ENCODE data around the gene NPPB.
A peak's percentile ranks its signal among the peaks of the same experiment; 100 is the strongest.
"Not testable (repeated sequence)": the region's sequence is repeated elsewhere in the genome, so short reads cannot be mapped to it uniquely, and the experiment has no call there.

NPPB gene

DNA sequence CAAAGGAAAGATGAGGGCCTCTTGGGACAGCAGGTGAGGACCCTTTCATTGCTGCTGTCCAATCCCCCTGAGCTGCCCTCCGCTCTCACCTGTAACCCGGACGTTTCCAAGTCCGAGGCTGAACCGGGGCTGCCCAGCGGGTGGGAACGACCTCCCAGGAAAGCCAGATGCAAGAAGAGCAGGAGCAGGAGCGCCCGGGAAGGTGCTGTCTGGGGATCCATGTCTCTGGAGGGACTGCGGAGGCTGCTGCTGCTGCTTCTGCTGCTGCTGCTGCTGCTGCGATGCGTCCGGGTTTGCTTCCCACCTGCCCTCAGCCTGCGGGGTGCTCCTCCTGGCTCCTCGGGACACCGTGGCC is at the start of gene NPPB:
NPPB (minus strand) TSS at position 333 of the 355 bp plus-strand sequence; CDS start at position 221, 112 bp downstream.
- no peak for DNase-seq (ENCODE audit: low spot score)

DNA sequence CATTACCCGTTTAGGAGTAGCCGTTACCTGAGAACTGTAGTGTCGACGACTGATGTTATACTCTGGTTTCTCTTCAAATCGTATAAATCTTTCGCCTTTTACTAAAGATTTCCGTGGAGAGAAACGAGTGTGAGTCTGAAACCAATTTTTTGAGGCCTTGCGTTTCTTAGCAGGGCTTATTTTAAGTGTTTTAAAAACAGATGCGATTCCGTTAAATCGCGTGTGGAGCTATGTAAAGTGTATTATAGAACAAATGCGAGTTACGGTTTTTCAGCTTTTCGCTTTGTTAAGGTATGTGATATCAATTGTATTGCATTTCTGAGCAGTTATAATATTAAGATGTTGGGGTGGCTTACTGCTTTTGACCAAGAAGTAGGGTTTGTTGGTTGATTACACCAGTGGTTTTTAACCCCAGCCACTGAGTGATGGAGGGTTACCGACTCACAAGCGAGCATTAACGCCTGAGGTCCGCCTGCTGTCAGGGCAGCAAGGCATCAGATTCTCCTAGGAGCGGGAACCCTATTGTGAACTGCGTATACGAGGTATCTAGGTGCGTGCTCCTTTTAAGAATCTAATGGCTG is 49.4 kb upstream of the NPPB start:
- peak; percentile 84 for DNase-seq (ENCODE audit: low spot score)

DNA sequence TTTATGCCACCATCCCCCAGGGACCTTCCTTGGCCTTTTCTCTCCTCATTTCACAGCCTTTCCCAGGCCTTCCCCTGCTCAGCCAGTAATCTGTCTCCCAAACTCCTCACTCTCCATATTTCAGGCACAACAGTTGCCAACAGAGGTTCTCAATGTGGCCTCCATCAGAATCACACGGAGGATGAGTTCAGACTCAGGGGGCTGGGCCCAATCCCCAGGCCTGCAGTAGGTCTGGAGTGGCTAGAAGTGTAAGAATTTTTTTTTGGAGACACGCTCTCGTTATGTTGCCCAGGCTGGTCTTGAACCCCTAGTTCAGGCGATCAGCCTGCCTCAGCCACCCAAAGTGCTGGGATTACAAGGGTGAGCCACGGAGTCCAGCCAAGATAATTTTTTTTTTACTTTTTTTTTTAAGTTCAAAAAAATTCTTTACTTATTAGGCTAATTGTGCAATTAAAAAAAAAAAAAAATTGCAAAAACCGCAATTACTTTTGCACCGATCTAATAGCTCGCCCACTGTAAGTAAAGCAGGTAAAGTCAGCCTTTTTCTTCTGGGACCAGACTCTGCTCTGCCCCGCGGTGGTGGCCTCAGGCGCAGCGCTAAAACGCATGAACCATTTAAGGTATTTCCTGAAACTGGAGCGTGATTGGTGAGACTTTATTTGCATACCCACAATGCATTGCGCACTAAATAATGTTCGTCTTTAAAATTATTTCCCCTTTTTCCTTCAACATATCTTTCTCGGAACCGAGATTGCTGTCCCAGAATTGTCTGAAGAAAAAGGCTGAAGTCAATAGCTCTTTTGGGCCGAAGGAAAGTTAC is 48.7 kb upstream of the NPPB start:
- peak; percentile 97 for DNase-seq (ENCODE audit: low spot score)

DNA sequence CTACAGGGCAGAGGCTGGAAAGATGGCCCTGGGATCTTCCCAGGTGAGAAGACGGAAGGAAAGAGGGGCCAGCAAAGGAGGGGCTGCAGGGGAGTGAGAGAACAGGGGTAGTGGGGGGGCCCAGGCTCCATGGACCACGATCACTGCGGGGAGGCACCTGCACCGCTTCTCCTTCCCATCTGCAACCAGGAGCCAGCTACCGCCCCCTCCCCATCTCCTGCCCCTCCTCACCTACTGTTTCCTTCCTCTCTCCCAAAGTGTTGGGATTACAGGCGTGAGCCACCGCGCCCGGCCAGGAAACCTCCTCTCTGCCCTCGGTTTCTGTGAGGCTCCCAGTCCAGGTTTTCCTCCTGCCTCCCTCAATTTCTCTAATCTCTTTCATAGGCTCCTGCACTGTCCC is 48.1 kb upstream of the NPPB start:
- no peak for DNase-seq (ENCODE audit: low spot score)

DNA sequence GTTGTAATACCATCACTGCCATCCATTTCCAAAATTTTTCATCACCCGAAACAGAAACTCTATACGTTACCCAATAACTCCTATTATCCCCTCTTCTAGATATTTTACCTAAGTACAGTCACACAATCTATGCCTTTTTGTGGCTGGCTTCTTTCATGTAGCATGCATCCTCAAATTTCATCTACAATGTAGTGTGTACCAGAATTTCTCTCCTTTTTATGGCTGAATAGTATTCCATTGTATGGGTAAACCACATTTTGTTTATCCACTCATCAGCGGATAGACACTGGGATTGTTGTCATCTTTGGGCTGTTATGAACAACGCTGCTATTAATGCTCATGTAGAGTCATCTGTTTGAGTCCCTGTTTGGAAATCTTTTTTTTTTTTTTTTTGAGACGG is 46.2 kb upstream of the NPPB start:
- DNase-seq (ENCODE audit: low spot score), result no peak

DNA sequence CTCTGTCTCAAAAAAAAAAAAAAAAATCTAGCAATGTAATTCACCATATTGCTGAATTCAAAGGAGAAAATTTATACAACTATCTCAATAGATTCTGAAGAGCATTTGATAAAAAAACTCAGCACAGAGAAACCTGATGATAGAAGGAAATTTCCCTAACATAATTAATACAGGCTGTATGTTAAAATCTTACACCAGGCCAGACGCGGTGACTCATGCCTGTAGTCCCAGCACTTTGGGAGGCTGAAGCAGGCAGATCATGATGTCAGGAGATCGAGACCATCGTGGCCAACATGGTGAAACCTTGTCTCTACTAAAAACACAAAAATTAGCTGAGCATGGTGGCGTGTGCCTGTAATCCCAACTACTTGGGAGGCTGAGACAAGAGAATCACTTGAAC is 45.4 kb upstream of the NPPB start:
- DNase-seq (ENCODE audit: low spot score), result not testable (repeated sequence)

DNA sequence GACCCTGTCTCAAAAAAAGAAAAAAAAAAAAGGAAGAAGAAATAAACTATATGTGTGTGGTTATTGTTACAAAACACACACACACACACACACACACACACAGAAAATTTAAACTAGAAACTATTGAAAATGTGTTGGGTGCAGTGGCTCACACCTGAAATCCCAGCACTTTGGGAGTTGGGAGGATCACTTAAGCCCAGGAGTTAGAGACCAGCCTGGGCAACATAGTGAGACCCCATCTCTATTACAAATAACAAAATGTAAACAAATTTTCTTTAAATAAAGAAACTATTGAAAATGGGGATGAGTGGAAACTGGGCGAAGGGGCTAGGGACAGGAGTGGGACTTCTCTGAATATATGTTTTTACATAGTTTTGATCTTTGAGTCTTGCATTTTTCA is 44.5 kb upstream of the NPPB start:
- DNase-seq (ENCODE audit: low spot score), result no peak

DNA sequence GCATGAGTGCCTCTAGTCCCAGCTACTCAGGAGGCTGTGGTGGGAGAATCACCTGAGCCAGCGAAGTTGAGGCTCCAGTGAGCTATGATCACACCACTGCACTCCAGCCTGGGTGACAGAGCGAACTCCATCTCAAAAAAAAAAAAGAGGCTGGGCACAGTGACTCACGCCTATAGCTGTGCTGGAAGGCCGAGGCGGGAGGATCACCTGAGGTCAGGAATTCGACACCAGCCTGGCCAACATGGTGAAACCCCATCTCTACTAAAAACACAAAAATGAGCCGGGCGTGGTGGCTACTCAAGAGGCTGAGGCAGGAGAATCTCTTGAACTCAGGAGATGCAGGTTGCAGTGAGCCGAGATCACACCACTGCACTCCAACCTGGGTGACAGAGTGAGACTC is 42.7 kb upstream of the NPPB start:
- DNase-seq (ENCODE audit: low spot score), result not testable (repeated sequence)

DNA sequence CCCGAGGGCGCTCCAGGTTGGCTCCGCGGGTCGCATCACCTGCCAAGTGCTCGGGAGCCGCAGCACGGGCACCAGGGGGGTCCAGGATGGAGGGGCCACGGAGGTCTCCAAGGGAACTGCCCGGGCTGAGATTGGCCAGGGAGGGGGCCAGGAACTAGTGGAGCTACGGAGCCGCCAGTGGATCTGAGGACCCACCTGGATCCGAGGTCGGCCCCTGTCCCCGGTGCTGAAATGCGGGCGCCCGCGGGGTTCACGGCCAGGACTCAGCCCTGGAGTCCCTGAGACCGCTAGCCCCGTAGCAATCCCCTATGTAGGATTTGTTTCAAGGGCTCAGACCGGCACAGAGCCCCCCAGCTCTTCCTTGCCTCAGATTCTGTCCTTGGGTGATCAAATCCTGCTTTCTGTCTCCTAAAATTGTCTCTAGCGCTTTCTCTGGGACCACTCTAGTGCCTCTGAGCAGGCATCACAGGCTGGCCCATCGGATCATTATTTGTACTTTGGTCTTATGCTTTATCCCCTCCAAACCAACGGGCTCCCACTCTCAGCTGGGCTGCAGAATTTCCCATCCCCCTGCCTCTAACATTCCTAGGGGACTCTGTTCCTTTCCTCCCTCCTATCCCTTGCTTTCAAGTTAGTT is 40.2 kb upstream of the NPPB start:
- DNase-seq (ENCODE audit: low spot score), result no peak

DNA sequence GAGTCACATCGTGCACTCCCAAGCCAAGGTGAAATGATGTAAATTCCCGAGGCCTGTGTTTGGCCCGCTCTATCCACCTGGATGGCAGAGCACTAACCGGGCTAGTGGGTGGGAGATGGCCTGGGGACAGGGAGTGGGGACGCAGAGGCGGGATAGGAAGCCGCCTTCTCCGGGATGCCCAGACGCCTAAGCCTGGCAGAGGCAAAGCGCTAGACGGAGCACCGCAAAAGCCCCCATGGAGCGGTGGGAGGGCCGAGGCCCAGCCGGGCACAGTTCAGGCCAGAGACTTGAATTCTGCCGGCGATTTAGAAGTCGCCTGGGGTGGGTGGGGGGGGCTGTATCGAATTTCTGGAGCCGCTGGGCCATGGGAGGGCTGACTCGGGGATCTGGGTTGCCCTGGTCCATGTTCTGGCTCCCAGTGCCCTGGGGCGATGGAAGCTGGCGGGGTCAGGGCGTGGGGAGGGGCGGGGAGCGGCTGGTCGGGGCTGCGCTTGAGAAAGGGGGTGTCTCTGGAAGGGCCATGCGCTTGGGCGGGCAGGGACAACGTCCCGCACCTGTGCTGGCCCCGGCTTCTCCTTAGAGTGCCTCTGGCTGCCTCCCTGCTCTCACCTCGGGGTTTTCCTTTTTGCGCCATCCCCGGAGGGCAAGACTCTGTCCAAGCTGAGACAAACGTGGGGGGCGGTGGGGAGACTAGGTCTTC is 39.5 kb upstream of the NPPB start:
- DNase-seq (ENCODE audit: low spot score), result no peak

DNA sequence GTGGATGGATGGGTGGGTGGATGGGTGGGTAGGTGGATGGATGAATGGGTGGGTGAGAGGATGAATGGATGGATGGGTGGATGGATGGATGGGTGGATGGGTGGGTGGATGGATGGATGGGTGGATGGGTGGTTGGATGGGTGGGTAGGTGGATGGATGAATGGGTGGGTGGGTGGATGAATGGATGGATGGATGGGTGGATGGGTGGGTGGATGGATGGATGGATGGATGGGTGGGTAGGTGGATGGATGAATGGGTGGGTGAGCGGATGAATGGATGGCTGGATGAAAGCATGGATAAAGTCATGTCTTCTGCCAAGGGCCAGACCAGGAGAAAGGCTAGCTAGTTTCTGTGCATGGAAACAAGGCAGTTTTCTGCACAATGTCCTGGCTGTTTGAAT is 35.8 kb upstream of the NPPB start:
- not testable (repeated sequence) for DNase-seq (ENCODE audit: low spot score)

DNA sequence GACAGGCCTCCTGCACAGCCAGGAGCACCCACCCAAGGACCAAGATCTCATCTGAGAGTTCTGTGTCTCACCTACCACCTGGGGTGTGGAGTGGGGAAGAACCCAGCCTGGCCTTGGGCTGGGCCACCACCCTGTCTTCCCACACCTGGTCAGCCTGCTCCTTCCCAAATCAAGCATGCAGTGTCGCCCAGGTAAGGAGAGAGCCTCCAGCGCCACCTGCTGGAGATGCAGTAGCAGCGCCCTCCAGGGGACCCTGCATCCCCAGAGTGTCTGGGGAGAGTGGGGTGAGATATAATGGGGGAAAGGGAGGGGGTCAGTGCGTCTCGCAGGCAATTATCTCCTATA is 35.1 kb upstream of the NPPB start:
- DNase-seq (ENCODE audit: low spot score), result peak; percentile 88

DNA sequence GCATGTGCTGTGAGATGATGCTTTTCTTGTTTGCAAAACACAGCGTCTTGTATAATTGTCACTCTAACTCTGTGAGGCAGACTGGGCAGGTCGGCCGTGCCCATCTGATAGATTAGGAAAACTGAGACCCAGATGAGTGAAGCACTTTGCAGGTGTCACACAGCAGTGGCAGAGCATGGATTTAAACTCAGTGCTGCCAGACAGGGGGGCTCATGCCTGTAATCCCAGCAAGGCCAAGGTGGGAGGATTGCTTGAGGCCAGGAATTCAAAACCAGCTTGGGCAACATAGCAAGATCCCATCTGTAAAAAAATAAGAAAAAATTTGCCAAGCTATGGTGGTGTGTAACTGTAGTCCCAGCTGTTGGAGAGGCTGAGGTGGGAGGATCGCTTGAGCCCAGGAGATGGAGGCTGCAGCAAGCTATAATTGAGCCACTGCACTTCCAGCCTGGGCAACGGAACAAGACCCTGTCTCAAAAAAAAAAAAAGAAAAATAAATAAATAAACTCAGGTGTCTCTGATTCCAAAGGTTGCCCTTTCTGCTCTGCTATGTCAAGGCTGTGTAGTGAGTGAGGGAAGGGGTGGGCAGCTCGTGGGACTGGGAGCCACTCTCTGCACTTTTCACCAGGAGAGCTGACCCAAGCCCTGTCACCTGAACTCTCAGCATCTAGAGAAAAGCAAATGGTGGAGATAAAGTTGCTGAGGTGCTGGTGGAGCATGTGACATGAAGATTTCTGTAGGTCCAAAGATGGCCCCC is 32.9 kb upstream of the NPPB start:
- no peak for DNase-seq (ENCODE audit: low spot score)

DNA sequence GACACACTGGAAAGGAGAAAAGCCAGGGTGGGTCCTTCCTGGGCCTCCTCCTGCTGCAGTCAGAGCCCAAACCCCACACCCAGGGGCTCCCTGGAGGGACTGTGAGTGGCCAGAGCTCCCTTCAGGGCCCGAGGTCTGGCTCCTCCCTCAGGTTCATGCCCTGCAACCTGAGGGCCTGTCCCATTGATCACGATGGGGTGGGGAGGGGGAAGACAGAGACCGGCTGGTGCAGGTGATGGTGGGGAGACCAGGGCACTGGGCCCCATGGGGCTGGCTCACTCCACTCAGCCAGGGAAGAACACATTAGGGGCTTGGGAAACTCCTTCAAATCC is 30.1 kb upstream of the NPPB start:
- DNase-seq (ENCODE audit: low spot score), result no peak

DNA sequence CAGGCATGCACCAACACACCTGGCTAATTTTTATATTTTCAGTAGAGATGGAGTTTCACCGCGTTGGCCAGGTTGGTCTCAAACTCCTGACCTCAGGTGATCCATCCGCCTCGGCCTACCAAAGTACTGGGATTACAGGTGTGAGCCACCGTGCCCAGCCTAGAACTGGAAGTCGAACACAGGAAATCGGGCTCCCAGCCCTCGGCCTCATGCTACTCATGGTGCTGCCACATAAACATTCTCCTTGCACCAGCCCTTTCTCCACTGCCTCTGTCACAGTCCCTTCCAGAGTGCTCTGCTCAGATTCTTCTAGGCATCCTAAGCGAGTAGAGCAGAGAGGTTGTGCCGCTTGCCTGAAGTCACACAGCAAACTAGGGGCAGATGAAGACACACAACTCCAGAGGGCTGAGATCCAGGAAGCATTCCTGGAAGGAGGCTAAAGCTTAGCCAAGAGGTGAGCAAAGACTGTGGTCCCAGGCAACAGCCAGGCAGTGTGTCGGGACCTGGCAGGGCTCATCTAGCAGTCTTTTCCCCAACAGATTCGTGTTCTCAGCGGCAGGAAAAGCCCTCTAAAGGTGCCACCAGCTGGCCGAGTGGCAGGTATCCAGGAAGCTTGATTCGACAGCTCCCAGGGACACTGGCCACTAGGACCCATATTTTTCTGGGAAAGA is 29.6 kb upstream of the NPPB start:
- no peak for DNase-seq (ENCODE audit: low spot score)

DNA sequence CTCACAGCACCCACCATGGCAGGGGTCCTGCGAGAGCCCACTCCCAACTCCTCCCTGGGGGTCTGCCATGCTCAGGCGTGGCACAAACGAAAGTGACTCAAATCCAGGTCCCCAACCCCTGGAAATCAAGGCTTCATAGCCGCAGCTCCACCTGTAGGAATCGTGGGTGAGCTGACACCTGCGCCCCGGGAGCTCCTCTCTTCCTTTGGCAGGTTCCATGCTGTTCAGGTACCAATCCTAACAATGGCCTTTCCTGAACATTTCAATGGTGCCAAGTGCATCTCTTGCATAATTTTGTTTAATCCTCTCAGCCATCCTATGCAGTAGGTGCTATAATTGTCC is 28.9 kb upstream of the NPPB start:
- no peak for DNase-seq (ENCODE audit: low spot score)

DNA sequence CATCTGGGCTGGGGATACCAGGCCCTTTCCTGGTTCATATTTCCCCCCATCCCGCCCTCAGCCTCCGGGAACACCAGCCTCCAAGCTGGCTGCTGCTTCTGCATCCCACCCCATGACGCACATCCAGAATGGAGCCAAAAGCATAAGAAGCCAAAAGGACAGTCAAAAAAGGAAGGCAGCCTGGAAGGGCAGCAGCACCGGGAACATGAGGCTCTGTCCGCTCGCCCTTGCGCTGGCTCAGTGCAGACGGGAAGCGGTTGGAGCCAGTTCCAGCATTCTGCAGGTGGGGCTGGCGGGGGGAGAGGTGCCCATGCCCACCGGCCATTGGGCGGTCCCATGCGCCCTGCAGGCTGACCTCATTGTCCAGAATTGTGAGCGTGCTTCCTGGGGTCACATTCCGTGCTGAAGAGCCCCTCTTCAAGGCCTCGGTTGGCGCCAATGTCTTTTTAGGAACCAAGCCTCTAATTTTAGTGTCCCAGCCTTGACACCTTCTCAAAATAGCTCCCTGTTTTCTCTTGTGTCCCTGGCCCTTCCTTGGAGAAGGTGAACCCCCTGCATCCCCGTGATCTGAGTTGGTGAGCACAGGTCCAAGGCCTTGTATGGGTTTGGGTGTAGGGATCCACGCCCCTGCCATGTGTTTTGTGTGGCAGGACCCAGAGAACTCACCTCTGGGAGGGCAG is 28.4 kb upstream of the NPPB start:
- no peak for DNase-seq (ENCODE audit: low spot score)

DNA sequence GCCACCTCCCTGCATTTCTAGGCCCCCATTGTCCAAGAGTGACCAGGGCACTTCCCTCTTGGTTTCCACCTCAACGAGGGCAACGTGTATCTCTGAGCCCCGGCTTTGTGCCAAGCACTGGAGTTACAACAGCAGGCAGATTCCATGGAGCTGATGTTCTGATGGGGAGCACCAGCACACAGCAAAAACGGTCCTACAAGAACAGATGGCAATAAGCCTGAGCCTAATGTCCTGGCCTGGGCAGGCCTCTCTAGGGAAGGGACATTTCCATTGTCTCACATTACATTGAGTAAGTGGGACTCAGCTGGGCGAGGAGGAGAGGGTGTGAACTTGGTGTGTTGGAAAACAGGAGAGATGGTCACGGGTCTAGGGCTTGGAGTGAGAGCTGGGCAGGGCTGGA is 27.2 kb upstream of the NPPB start:
- DNase-seq (ENCODE audit: low spot score), result no peak

DNA sequence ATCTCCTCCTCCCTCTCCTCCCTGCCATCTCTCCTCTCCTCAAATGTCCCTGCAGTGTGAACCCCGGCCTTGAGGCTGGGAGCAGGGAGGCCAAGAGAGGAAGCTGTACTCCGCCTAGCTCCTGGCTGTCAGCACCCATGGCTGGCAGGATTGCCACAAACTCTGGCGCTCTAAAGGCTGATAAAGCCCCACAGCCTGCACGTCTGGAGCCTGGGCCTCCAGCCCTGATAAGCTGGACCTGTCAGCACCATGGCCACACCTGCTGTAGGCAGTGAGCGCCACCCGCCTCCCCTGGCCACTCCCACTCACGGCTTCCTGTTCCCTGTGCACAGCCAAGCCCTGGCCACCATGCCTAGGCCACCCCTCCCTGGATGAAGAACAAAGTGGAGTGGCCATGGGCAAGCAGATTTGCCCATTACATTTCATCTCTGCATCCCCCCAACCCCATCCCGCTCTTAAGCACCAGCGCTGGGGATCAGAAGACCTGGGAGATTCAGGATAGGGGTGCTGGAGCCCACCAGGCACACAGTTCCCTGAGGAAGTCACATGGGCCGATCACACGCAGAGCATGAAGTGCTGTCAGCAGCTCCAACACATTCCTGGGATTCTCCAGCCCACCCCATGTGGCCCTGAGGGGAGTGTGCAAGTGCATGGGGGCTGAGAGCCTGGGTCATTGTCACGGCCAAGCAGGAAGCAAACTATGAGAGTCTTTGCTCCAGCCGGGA is 24.2 kb upstream of the NPPB start:
- DNase-seq (ENCODE audit: low spot score), result peak; percentile 89

DNA sequence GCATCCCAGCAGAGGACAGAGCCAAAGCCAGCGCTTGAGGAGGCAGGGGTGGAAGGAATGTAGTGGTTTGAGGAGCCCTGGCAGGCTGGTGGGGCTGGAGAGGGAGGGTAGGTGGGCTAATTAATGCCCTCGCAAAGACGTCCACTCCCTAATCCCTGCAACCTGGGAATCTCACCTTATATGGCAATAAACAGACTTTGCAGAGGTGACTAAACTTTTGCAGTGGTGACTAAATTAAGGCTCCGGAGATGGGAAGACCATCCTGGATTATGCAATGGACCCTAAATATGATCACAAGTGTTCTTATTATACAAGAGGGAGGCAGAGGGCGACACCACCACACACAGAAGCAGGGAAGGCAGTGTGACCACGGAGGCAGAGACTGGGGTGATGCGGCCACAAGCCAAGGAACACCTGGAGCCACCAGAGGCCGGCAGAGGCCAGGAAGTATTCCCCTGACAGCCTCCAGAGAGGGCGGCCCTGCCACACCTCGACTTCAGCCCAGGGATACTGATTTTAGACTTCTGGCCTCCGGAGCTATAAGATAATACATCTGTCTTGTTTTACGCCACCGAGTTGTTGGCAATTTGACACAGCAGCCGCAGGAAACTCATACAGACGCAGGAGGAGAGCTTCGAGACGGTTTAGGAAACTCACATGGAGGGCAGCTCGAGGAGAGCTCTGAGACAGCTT is 23.1 kb upstream of the NPPB start:
- DNase-seq (ENCODE audit: low spot score), result peak; percentile 42
